ENCODE results near the gene LST1. TPM values are rescaled to one million over a fixed set of nuclear protein-coding genes. Genes with fewer than 3 reads are reported as not detected.
"Not testable (repeated sequence)": the region's sequence is repeated elsewhere in the genome, so short reads cannot be mapped to it uniquely, and the experiment has no call there.

LST1 gene
- 1 to 10 TPM; 2.4 to 5.8 TPM for total RNA-seq
- long read RNA-seq: 0 reads

DNA sequence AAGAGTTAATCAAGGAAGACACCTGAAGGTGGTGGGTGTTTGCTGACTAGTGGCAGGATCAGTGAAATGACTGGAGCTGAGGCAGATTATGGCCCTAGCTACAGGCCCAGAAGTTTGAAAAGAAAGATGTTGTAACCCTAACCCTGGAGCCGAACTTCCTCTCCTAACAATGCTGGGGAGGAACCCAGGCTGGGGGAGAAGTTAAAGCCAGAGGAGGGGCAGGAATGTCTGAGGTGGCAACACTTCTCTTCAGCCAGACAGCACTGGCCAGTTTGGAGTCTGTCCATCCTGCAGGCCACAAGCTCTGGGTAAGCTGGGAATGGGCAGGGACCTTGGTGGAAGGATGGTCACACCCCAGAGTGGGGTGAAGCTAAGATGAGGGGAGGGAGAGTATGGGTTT, at the start of gene LST1:
LST1 (plus strand) TSS at position 270 of the 400 bp plus-strand sequence. CDS start 1,023 bp downstream, outside the sequence.
- intact Hi-C loops (cut with DNase I, micrococcal nuclease): no loop called here
- no peak for ATAC-seq
- DNase-seq: no peak

DNA sequence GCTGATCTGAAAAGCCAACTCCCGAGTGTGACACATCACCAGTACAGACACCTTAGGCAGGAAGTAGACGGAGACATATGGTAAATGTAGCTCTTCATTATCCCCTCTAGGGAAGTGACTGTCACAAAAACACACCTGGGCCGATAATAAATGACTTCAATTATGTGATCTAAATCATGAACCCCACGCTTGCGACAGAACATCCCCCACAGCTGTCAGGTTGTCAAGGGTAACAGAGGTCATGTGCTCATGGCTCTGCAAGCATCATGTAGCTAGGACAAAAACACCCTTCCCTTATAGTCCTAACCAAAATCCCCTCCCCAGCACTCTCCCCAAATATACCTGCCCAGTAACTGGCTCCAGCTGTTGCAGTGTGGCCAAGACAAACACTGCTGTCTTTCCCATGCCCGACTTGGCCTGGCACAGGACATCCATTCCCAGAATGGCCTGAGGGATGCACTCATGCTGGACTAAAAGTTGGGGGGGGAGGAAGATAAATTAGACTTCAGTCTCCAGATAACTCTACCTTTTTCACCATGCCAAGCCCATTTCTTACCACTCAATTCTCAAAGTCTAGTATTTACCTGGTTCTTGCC, 47.2 kb upstream of the LST1 start:
- DNase-seq (no peak), ATAC-seq (no peak)

DNA sequence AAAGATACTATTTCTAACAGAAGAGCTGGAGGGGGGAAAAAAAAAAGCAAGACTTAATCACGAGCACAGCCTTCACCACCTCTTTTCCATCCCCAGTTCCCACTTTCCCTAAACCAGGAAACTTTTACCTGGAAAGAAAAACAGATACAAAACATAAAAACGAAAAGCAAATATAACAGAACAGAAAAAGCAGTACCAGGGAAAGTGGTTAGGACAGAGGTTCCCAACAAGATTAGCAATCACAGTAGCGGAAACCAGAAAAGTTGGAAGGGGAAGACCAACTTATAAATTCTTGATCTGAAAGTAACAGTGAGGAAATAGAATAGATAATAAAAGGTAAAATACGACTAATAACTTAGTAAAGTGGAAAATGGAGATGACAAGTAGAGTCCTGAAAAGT, 45.4 kb upstream of the LST1 start:
- intact Hi-C loops (cut with DNase I, micrococcal nuclease): no loop called here
- no peak for DNase-seq
- no peak for ATAC-seq

More for the DNA sequence above, 47.2 kb upstream of the LST1 start:
- intact Hi-C loops (cut with DNase I, micrococcal nuclease): no loop called here

DNA sequence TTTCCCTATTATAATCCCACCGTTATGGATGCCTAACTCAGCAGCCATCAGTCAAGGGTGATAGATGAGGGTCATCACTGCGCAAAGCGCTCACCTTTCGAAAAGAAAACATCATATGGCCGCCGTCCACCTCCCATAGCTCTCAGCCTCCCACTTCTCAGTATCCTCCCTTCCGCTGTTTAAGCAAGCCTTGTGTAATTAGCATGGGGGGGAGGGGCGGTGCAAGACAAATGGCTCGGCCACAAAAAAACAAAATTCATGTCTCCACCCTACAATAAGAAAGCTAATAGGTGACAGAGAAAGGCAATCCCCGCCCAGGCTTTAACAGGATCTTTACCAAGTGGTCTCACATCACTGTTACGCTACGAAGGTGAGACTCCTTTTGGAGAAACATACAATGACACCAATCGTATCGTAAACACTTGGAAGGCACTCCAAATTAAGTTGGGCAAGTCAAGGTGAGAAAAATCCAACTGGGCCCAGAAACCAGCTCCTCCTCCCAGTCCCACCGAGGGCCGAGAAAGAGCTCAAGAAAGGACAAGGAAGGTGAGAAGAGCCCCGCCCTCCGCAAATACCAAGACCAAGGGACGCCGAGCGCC, 44.9 kb upstream of the LST1 start:
- DNase-seq (peak; percentile 56 to 83), ATAC-seq (peak; percentile 57)
- intact Hi-C loops (cut with DNase I, micrococcal nuclease): no loop called here

DNA sequence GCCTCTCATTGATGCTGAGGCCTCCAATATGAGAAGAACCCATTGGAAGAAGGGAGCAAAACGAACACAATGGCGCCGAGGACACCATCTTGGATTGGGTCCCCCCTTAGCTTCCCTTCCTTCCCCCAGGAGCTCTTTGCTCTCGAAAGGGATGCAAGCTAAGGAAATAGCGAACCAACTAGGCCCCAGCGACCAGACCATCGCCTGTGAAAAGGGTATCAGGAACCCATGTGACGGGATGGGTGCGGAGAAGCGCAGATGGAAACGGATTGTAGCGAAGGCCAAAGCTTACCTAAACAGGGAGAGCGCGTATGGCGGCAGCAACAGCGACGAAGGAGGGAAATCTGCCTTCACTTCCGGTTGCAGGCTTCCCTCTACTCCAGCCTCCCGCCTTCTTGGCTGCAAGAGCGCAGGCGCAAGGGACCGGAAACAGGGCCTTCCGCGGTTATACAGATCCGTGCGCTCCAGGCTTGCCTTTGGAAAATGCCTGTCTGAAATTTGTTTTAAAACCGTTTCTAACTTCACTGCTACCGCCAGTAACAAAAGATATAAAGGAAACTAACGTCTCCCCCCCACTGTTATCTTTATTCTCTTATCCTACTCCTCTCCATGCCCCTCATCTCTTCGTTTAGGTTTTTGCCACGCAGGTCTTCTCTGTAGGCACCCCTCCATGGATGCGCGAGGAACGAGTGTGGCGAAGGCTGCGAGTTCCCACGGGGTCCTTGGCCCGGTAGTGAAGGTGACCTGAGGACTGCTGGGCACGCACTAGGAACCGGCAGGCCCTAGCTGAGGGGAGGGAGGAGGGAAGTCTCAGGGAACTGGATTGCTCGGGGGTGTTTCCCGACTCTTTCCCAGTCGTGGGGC, 44.2 kb upstream of the LST1 start, which contains the start of gene DDX39B:
DDX39B (minus strand) TSS at position 346 of the 864 bp plus-strand sequence. CDS start 1,471 bp downstream, outside the sequence.
- ATAC-seq (peak; percentile 85), DNase-seq (peak; percentile 94 to 97)
- intact Hi-C loops (cut with DNase I, micrococcal nuclease): loop anchor here in 1 of 2 donors (2.0 kb wide), 1 partner anchor 57 kb away; no protein-coding TSS in a partner anchor

DNA sequence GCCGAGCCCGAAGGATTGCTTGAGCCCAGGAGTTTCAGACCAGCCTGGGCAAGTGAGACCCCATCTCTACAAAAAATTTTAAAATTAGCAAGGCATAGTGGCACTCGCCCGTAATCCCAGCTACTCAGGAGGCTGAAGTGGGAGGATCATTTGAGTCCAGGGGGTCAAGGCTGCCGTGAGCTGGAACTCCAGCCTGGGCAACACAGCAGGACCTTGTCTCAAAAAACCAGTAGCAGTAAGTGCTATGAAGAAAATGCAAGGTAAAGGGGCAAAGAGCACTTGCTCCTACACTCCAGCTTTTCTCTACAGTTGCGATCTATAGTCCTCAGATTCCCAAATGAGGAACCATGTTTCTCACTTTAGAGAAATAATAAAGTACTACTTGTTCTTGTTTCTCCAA, 42.4 kb upstream of the LST1 start:
- no peak for ATAC-seq
- intact Hi-C loops (cut with DNase I, micrococcal nuclease): loop anchor here in 1 of 2 donors (2.0 kb wide), 1 partner anchor 55 kb away; no protein-coding TSS in a partner anchor

DNA sequence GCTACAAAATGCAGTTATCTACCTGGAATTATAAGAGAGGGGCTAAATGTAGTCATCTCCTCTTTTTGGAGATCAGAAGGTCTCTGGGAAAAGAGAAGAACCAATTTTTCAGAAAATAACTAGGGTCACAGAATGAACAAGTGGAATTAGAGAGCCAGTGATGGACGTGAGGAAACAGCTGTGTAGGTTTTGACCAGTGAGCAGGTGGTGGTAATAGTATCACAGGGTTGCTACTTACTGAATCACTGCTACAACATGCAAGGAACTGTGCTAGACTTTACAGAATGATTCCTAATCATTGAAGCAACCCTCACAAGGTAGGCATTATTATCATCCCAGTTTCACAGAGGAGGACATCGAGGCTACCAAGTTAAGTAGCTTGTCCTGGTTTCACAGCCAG, 41.4 kb upstream of the LST1 start:
- ATAC-seq (no peak), DNase-seq (no peak)
- intact Hi-C loops (cut with DNase I, micrococcal nuclease): no loop called here

More for the DNA sequence above, 42.4 kb upstream of the LST1 start:
- no peak for DNase-seq

DNA sequence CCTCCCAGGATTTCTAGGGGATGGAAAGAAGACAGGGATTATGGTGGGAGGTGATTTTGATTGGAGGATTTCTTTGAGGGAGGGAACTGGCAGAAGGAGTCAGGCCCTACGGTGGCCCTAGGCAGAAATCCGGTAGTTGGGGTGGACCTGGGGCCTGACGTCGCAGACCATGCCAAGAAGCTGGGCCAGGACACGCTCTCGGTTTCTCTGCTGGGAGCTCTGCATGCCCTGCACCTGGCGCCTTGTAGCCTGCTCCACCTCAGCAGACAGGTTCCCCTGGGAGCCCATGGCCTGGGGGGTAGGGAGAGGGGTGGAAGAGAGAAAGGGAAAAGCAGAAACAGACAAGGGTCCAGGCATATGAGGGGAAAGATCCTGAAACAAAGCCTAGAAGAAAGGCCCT, 40.8 kb upstream of the LST1 start:
- intact Hi-C loops (cut with DNase I, micrococcal nuclease): no loop called here
- no peak for DNase-seq
- ATAC-seq: no peak

DNA sequence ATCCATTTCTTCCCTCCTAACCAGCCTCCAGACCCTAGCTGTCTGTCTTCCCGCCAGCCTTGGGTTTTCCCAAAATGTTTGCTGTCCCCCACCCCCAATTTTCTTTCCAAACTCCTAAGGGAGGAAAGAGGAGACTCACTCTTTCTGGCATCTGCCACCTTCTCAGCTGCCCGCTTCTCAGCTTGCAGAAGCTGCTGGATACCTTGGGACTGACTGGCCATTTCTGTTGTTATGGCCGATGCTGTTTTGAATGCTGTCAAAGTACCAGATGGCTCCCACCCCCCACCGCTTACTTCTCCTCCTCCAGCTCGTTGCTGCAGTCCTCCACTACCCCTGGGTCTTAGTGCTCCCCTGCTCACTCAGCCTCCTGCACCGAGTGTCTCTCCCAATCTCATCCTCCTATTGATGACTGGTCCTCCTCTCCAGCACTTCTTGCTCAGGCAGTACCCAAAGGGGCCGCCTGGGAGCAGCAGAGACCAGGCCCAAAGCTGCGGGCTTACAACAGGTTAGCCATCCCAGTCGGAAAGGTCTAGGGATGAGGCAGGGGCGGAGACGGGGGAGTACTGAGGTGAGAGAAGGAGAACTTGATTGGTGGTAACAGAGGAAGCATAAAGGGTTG, 39.6 kb upstream of the LST1 start, which contains the start of gene ATP6V1G2:
ATP6V1G2 (minus strand) TSS at position 270 of the 619 bp plus-strand sequence; CDS start at position 221, 49 bp downstream.
- peak; percentile 73 for ATAC-seq
- intact Hi-C loops (cut with DNase I, micrococcal nuclease): no loop called here
- peak; percentile 90 for DNase-seq

DNA sequence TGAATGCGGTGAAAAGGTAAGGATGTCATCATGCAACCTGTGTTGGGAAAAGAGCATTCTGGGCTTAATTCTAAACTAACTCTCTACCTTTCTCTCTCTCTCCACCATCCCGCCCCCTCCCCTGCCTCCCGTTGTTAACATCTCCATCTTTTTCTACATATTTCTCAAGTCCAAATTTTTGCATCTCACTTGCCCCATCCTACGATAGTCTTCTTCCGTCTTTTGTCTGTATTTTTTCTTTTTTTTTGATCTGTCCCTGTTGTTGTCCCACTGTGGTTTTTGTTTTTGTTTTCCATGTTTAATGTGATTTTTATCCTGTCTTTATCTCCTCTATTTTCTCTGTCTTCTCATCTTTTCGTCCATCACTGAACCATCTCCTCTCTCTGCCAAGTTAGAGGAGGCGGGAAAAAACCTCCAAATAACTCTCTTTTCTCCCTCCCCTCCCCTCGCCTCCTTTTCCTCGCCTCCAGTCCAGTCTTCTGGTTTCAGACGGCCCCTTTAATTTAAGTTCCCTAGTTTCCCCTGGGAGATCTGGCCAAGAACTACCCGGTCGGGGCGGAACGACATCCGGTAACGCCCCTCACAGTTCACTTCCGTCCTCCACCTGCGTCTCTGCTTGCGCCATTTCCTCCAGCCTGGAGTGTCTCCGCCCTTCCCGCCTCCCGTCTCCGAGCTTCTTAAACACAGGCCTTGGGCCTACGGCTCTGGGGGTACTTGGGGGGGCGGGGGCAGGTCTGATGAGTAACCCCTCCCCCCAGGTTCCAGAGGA, 38.9 kb upstream of the LST1 start, which contains the start of gene NFKBIL1:
NFKBIL1 (plus strand) TSS at position 651 of the 769 bp plus-strand sequence; CDS start at position 738, 87 bp downstream.
- intact Hi-C loops (cut with DNase I, micrococcal nuclease): no loop called here
- DNase-seq (peak; percentile 93 to 97), ATAC-seq (peak; percentile 95)

DNA sequence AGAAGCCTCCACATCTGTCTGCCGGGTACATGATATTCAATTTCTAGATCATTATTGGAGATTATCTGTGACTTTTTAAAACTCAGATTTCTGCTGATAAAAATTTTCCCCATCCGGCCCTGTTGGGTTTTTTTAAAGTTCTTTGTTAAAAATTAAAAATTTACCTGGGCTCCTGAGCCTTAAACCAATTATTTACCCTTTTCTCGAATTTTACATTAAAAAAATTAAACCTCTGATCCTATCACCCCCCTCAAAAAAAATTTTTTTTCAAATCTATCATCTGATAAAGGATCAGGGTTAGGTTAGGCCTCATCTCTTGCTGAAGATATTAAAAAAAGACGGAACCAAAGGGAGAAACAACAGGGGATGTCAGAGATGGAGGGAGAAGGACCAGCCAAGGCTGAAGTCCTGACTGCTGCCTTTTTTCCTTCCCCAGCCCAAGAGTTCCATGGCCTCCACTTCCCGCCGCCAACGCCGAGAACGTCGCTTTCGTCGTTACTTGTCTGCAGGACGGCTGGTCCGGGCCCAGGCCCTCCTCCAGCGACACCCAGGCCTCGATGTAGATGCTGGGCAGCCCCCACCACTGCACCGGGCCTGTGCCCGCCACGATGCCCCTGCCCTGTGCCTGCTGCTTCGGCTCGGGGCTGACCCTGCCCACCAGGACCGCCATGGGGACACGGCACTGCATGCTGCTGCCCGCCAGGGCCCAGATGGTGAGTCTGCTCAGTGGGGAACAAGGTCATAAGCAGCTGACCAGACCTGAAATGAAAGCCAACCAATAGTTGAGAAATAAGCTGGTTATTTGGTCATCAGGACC, 38.1 kb upstream of the LST1 start:
- intact Hi-C loops (cut with DNase I, micrococcal nuclease): no loop called here
- no peak for ATAC-seq
- no peak for DNase-seq

DNA sequence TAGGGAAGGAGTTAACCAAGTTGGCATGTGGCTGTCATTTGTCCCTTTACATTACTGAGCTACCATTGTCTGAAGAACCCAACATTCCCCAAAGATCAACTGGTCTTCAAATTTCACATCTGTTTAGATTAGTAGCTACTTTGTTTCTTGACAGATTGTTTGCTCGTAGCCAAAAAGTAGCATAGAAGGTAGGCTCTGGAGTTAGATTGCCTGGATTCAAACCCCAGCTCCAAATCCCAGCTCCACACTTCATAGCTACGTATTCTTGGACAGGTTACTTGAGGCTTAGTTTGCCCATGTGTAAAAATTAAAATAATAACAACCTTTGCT, 37.6 kb upstream of the LST1 start:
- intact Hi-C loops (cut with DNase I, micrococcal nuclease): no loop called here
- no peak for ATAC-seq
- no peak for DNase-seq

DNA sequence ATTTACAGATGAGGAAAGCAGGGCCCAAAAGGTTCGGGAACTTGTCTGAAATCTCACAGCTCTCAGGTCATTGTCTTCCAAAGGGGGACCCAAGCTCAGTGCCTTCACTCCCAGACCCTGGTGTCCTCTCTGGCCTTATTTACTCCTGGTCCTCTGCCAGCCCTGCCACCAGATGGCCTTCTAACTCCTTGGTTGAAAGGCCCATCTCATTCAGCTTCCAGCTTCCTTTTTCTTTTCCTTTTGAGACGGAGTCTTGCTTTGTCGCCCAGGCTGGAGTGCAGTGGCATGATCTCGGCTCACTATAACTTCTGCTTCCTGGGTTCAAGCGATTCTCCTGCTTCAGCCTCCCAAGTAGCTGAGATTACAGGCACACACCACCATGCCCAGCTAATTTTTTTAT, 34.7 kb upstream of the LST1 start:
- ATAC-seq; intact Hi-C loops (cut with DNase I, micrococcal nuclease): not testable (repeated sequence)
- peak in 1 of 2 donors; percentile 71 for DNase-seq

DNA sequence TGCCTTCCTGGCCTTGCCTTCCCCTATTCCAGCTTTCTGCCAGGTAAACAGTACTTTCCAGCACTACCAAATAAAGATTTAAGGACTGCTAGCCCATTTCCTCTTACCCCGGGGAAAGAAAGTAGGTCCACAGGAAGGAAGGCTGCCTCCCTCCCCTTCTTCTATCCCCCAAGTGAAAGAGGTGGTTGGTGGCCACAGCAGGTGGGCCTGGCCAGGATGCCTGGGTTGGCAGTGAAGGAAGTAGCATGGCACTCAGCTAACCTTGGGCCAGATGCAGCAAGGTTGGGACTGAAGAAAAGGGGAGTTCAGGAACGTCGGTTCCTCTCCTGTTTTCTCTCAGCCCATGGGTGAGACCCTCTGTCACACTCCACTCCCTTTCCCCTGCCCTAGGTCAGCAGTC, 29.8 kb upstream of the LST1 start:
- no peak for ATAC-seq
- no peak for DNase-seq
- intact Hi-C loops (cut with DNase I, micrococcal nuclease): no loop called here

DNA sequence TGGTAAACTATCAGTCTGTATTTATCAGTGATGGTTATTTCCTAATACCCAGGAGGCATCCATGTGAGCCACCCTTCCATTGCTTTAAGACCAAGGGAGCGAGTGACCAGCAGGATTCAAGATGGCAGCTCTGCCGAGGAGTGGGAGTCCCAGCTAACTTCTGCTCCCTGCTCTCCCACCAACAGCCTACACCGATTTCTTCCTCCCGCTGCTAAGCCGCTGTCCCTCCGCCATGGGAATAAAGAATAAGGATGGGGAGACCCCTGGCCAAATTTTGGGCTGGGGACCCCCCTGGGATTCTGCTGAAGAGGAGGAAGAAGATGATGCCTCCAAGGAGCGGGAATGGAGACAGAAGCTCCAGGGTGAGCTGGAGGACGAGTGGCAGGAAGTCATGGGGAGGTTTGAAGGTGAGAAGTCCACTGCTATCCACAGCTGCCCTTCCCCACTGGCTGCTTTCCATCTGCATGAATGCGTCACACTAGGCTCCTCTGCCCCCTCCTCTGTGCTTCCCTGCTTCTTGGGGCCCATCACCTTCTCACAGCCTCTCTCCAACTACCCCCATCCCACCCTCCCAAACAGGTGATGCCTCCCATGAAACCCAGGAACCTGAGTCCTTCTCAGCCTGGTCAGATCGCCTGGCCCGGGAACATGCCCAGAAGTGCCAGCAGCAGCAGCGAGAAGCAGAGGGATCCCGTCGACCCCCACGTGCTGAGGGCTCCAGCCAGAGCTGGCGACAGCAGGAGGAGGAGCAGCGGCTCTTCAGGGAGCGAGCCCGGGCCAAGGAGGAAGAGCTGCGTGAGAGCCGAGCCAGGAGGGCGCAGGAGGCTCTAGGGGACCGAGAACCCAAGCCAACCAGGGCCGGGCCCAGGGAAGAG, 28.4 kb upstream of the LST1 start:
- ATAC-seq (no peak), DNase-seq (no peak)
- intact Hi-C loops (cut with DNase I, micrococcal nuclease): no loop called here

DNA sequence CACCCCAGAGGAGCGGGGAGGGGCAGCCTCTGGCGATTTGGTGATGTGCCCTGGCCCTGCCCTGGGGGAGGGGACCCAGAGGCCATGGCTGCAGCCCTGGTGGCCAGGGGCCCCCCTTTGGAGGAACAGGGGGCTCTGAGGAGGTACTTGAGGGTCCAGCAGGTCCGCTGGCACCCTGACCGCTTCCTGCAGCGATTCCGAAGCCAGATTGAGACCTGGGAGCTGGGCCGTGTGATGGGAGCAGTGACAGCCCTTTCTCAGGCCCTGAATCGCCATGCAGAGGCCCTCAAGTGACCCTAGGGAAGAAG, 27.8 kb upstream of the LST1 start:
- intact Hi-C loops (cut with DNase I, micrococcal nuclease): no loop called here
- ATAC-seq (no peak), DNase-seq (no peak)
